Upper lobe of left lung (tissue), 6 donors: ENCODE measurements around the gene EVI5L. TPM values are rescaled to one million over a fixed set of nuclear protein-coding genes. Genes with fewer than 3 reads are reported as not detected.
A peak's percentile ranks its signal among the peaks of the same experiment; 100 is the strongest.

Experiments
- ATAC-seq, 2 donors: fragments of 200-7000 bp; cut with Tn5 transposase; one replicate each; pipeline ENCODE4 v1.9.1; 2022; ENCODE audit warnings: mild to moderate bottlenecking in 2 of 2, moderate library complexity in 2 of 2; ENCODE audit not compliant: low FRiP score in 2 of 2
- DNase-seq, 2 donors: peaks; one replicate each; pipeline ENCODE4 v3.0.0-alpha.2; 2019 to 2020
- H3K27ac ChIP-seq, 4 donors: fragments of 200-600 bp; sonication (generic); one replicate each; pipeline ENCODE4 v1.5.1; 2016 to 2019
- H3K27me3 ChIP-seq, 4 donors: fragments of 200-600 bp; sonication (generic); one replicate each; pipeline ENCODE4 v1.5.1; 2017 to 2019
- H3K36me3 ChIP-seq, 4 donors: fragments of 200-600 bp; sonication (generic); one replicate each; pipeline ENCODE4 v1.5.1; 2016 to 2019
- H3K4me1 ChIP-seq, 4 donors: fragments of 200-600 bp; sonication (generic); one replicate each; pipeline ENCODE4 v1.5.1; 2018 to 2019
- H3K4me3 ChIP-seq, 4 donors: fragments of 200-600 bp; sonication (generic); one replicate each; pipeline ENCODE4 v1.5.1; 2017 to 2019; ENCODE audit warnings: mild to moderate bottlenecking in 2 of 4, moderate library complexity in 1 of 4
- H3K9me3 ChIP-seq, 4 donors: fragments of 200-600 bp; sonication (generic); one replicate each; pipeline ENCODE4 v1.5.1; 2018 to 2019
- CTCF ChIP-seq, 6 experiments: fragments of 450-650 bp in 4 of 6; fragments of 200-600 bp in 2 of 6; sonication (generic) in 2 of 6; IDR thresholded peaks; one replicate each; pipeline ENCODE4 v1.5.1; 2016 to 2019; ENCODE audit warnings: antibody characterized with exemption in 6 of 6
- EP300 ChIP-seq, 4 donors: sonication (generic); formaldehyde crosslinking; IDR thresholded peaks; one replicate each; pipeline ENCODE4 v1.5.1; 2017; ENCODE audit warnings: antibody characterized with exemption in 4 of 4, control low read depth in 2 of 4
- POLR2A ChIP-seq, 4 donors: fragments of 450-650 bp; IDR thresholded peaks; one replicate each; pipeline ENCODE4 v1.5.1; 2016 to 2017; ENCODE audit warnings: antibody characterized with exemption in 4 of 4, mild to moderate bottlenecking in 2 of 4
- POLR2AphosphoS5 ChIP-seq, 2 donors: sonication (generic); formaldehyde crosslinking; IDR thresholded peaks; one replicate each; pipeline ENCODE4 v1.5.1; 2017; ENCODE audit warnings: antibody characterized with exemption in 2 of 2
- WGBS, 2 donors: methylation state at CpG; one replicate each; pipeline ENCODE4 v1.1.5; 2017 to 2018; 5-methylcytosine and 5-hydroxymethylcytosine counted together
- total RNA-seq, 6 donors: library from RNA; depleted of rRNA in 4 of 6; stranded (reverse); fragments of >200 nt in 4 of 6; gene quantifications; one replicate each; pipeline versions ENCODE4 v1.1.0 to v1.2.1, GENCODE V29; 2016 to 2021
- donor health status: DM: no; HTN: no; CAD: no; lungs with moderate emphysema.
- donor health status: DM: no; HTN: yes; CAD: no; lungs with severe emphysema.

Gene EVI5L
- total RNA-seq, 6 donors from 2014 or later = 12.0 to 24.1 (median 15.6) TPM

GRCh38 chr19:7869453-7869909, 39.5 kb downstream of the EVI5L start:
- Histone ChIP-seq H3K27me3 (peaks cover 0 to 25% (median 13%) of the 10 kb centered on the region in 4 donors), H3K36me3 (no peaks in the 10 kb centered on the region), H3K9me3 (no peaks in the 10 kb centered on the region), H3K4me3 (peak overlapping the region in 3 of 4 donors; percentile 52 to 55 (median 54)), H3K27ac (peak overlapping the region in 3 of 4 donors; percentile 56 to 77 (median 73)), H3K4me1 (peaks cover 42 to 76% (median 46%) of the 10 kb centered on the region in 4 donors)
- DNase-seq (peak; percentile 76 to 93), ATAC-seq (peak; percentile 60 to 64)
- 14% methylated on average over 13 of the region's 47 CpGs; no CpG with 5 or more reads in 1 of the 2 donors for WGBS, 2 donors
- TF ChIP-seq CTCF (IDR thresholded peaks at IDR 0.05) (peak in 2 of 6 experiments; percentile 13 to 38), POLR2AphosphoS5 (IDR thresholded peaks at IDR 0.05) (no peak), POLR2A (IDR thresholded peaks at IDR 0.05) (no peak), EP300 (IDR thresholded peaks at IDR 0.05) (no peak)

GRCh38 chr19:7869910-7870511, 40.0 kb downstream of the EVI5L start:
- DNase-seq (peak in 1 of 2 donors; percentile 41), ATAC-seq (peak in 1 of 2 donors; percentile 0)
- TF ChIP-seq EP300 (IDR thresholded peaks at IDR 0.05) = no peak
- TF ChIP-seq CTCF (IDR thresholded peaks at IDR 0.05) = no peak
- no peak for TF ChIP-seq POLR2AphosphoS5 (IDR thresholded peaks at IDR 0.05)
- no peak for TF ChIP-seq POLR2A (IDR thresholded peaks at IDR 0.05)
- peaks cover 45 to 74% (median 48%) of the 10 kb centered on the region in 4 donors for H3K4me1 ChIP-seq
- H3K9me3 ChIP-seq = no peaks in the 10 kb centered on the region
- H3K27me3 ChIP-seq = peaks cover 0 to 30% (median 15%) of the 10 kb centered on the region in 4 donors
- H3K27ac ChIP-seq = peak overlapping the region in 1 of 4 donors; percentile 77
- H3K36me3 ChIP-seq = no peaks in the 10 kb centered on the region
- peak overlapping the region in 3 of 4 donors; percentile 52 to 55 (median 54) for H3K4me3 ChIP-seq
- WGBS, 2 donors = 41 to 55% methylated on average over 5 to 13 of the region's 30 CpGs

GRCh38 chr19:7870571-7871436, 40.8 kb downstream of the EVI5L start:
- peak in 1 of 2 donors; percentile 64 for DNase-seq
- peaks cover 0 to 30% (median 16%) of the 10 kb centered on the region in 4 donors for H3K27me3 ChIP-seq
- no peak overlapping the region for H3K4me3 ChIP-seq

More at GRCh38 chr19:7870571-7871436, 40.8 kb downstream of the EVI5L start:
- no peaks in the 10 kb centered on the region for H3K9me3 ChIP-seq
- peak in 1 of 2 donors; percentile 38 for ATAC-seq
- TF ChIP-seq POLR2AphosphoS5 (IDR thresholded peaks at IDR 0.05) = no peak
- no peak for TF ChIP-seq EP300 (IDR thresholded peaks at IDR 0.05)
- TF ChIP-seq CTCF (IDR thresholded peaks at IDR 0.05) = no peak
- TF ChIP-seq POLR2A (IDR thresholded peaks at IDR 0.05) = no peak
- 48 to 62% methylated on average over 10 to 11 of the region's 11 CpGs for WGBS, 2 donors
- H3K36me3 ChIP-seq = no peaks in the 10 kb centered on the region
- H3K4me1 ChIP-seq = peaks cover 45 to 67% (median 48%) of the 10 kb centered on the region in 4 donors
- H3K27ac ChIP-seq = peak overlapping the region in 1 of 4 donors; percentile 57
